HG03196 (cell line): ENCODE results near the gene OLA1.

Source experiments
- ATAC-seq: cut with Tn5 transposase; IDR thresholded peaks from one replicate; pipeline ENCODE4 v1.9.1; 2021; ENCODE audit not compliant: unreplicated experiment

OLA1 gene

DNA sequence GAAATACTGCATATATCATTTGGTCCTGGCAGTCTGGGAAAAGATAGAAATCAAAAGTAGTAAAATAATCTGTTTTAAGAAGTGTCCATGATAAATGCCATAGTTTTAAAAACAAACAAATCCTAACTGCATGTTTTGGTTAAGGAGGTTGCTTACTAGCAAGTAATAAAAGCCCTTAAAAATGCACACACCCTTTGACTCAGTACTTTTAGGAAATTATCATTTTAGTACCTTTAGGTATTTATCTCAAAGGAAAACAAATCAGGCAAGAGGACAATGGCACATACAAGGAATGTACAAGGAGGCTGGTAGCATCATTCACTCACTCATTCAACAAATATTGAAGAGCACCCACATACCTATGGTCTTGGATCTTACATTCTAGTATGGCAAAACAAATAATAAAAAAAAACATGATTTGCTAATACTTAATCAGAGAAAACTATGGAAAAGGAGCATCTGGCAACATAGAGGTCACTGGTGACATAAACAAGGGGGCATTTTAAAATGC is 67.6 kb downstream of the OLA1 start:
- no peak for ATAC-seq

DNA sequence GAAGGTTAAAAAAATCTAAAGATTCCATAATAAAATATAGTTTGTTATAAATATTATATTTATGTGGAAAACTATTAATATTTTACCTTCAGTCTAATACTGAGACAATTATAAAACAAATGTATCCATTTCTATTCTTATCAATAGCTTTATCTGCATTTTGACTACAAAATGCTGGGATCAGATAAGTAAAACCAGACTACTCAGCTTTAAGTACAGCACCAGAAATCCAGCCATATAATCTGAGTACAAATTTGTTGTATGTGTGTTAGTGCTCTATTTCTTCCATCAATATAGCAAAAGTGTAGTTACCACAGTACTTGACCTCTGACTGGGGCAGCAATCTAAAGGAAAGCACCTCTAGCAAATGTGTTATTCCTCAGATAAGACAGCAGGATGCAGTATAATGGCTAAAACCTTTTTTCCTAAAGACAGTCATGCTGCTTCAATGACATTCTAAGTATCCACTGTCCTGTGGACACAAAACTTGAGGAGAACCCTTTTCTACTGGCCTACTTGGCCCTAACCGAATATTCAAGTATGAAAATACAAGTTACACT is 68.1 kb downstream of the OLA1 start:
- no peak for ATAC-seq

DNA sequence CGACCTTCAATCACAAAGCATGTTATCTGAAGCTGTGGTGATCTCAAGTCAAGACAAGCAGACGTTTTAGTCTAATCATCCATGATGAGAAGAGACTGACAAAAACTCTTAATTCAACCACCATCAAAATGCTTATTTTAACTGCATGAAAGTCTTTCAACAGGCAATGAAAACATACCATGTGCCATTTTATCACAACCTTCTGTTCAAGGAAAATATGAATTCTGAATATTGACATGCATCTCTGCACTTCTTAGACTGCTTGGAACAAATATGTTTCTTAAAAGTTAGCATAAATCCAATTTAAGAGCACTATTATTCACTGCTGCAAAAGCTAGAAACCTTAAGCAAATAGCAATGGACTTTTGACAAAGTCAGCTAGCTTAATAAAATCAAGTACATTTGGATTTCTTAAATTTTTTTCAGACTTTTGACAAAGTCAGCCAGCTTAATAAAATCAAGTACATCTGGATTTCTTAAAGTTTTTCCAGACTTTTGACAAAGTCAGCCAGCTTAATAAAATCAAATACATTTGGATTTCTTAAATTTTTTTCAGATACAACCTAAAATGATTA is 70.9 kb downstream of the OLA1 start:
- no peak for ATAC-seq

DNA sequence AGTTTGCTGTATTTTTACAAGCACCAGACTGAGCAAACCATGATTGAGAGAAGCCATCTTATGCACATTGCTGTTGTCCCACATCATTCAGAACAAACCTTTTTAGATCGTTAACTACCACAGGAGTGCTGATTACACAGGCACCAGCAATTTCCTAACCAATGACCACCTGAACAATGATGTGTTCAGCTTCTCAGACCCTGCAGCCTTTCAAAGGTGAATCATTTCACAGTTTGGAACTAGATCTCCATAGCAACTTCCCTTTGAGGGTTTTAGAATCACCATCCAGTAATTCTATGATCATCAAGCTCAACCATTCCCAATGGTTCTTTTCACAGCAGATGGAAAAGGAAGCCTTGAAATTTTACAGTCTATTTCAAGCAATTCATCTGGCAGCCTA is 71.4 kb downstream of the OLA1 start:
- ATAC-seq: no peak

DNA sequence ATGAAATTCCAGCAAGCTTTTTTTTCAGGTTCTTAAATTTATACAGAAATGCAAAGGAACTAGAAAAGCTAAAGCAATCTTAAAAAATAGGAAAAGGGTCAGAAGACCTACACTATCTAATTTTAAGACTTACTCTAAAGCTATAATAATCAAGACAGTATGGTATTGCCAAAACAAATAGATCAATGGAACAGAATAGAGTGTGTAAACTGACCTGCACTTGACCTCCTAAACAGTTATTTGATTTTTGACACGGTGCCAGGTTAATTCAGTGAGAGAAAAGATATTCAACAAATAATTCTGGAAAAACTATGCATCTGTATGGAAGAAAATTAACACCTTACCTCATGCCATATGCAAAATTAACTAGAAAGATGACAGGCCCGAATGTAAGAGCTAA is 73.6 kb downstream of the OLA1 start:
- no peak for ATAC-seq

DNA sequence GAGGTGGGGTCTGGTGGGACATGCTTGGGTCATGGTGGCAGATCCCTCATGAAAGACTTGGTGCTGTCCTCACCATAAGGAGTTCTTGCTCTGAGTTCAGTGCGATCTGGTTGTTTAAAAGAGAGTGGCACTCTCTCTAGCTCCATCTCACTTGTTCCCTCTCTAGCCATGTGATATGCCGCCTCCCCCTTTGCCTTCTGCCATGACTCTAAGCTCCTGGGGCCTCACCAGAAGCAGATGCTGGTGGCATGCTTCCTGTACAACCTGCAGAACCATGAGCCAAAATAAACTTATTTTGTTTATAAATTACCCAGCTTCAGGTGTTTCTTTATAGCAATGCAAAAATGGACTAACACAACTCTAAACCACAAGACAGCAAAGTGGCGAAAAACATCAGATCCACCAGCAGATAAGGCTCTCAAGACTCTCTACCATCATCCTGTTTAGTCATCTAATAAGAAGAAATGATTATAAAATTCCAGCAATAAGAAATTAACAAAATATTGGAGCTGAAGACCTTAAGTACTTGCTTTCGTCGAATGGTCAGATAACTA is 75.5 kb downstream of the OLA1 start:
- ATAC-seq: no peak

DNA sequence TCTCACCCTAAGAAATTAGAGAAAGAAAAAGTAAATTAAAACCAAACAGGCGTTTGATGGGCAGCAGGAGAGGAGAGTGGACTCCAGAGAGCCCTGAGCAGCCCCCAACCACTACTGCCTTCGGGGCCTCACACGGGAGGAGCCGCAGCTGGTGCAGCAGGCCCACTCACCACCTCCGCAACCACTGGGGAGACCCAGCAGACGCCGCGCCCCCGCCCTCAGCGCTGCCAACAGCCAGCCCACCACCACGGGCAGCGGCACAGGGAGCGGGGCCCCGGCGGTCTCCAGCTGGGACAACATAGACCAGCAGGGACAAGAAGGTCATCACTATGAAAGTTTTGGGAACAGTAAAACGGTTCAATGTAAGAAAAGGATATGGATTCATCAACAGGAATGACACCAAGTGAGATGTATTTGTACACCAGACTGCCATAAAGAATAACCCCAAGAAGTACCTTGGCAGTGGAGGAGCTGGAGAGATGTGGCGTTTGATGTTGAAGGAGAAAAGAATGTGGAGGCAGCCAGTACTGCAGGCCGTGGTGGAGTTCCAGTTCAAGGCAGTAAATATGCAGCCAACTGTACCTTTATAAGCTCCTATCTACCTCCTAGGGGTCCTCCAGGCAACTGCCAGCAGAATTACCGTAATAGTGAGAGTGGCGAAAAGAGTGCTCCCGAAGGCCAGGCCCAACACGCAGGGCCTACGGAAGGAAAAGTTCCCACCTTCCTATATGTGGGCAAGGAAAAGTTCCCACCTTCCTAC is 76.5 kb downstream of the OLA1 start:
- ATAC-seq: no peak

DNA sequence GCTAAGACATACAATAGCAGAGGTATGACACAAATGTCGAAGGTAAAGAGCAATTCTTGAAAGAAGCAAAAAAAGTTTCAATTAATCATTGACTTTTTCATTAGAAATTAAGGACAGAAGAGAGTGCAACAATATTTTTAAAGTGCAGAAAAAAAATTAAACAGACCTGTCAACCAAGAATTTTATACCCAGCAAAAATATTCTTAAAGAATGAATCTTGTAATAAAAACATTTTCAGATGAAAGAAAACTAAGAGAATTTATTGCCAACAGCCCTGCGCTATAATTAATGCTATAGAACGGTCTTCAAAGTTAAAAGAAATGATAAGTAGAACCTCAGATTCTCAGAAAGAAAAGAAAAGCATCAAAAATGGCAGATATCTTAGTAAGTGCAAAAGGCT is 79.0 kb downstream of the OLA1 start:
- ATAC-seq: no peak

DNA sequence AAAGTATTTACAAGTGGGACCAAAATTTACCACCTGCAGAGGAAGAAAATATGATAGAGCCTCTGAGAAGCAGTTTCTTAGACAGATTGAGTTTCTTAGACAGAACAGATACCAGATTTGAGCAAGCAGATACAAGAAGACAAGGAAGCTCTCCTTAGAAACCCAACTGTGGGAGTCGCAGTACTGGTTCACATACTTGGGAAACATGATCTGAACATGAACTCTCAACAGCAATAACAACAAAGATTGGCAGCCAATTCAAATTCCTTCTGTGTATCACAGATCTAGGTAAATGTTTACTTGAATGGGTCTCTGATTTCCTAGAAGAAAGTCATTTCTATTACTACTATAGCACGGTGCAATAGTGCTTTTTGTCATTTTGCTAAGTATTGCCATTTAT is 82.1 kb downstream of the OLA1 start:
- no peak for ATAC-seq

DNA sequence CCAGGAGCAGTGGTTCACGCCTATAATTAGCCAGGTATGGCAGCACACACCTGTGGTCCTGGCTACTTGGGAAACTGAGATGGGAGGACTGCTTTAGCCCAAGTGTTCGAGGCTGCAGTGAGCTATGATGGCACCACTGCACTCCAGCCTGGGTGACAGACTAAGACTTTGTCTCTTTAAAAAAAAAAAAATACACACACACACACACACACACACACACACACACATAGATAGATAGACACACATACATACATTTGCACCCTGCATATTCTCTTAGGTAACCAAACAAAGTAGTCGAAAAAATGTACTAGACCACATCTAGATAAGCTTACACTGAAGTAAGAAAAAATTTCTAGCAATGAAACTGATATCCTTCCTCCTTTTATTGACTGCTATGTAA is 86.8 kb downstream of the OLA1 start:
- no peak for ATAC-seq

DNA sequence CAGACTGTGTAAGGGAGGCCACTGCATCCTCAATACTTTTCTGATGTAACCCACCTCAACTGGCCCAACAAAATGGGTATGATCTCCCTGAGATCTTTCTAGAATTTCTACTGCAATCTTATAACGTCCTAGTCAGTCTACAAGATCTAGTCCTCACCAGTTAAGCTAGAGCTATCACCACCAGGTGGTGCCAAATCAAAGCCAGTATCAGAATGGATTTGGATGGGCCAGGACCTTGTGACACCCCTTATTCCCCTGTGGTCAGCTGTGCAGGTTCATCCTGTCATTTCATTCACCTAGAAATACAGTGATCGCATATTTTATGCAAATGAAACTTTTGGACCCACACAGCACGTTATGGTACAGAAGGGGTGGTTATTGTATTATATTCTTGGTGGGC is 90.3 kb downstream of the OLA1 start:
- no peak for ATAC-seq

DNA sequence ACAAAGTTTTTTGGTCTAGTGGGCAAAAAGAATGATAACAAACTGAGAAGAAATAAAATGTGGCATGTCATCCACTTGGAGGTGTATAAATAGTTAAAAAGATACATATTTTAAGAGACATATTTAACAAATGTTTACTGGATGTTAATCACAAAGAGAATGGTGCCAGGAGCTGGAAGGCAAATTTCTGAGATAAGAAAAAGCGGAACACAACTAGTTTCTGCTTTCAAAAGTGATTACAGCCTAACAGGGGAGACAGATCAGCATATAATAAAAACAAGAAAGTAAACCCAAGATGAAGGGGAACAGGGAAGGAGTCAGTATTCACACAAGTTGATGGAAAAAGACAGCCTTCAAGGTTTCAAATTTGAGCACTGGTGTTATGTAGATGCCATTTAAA is 91.3 kb downstream of the OLA1 start:
- ATAC-seq: no peak

DNA sequence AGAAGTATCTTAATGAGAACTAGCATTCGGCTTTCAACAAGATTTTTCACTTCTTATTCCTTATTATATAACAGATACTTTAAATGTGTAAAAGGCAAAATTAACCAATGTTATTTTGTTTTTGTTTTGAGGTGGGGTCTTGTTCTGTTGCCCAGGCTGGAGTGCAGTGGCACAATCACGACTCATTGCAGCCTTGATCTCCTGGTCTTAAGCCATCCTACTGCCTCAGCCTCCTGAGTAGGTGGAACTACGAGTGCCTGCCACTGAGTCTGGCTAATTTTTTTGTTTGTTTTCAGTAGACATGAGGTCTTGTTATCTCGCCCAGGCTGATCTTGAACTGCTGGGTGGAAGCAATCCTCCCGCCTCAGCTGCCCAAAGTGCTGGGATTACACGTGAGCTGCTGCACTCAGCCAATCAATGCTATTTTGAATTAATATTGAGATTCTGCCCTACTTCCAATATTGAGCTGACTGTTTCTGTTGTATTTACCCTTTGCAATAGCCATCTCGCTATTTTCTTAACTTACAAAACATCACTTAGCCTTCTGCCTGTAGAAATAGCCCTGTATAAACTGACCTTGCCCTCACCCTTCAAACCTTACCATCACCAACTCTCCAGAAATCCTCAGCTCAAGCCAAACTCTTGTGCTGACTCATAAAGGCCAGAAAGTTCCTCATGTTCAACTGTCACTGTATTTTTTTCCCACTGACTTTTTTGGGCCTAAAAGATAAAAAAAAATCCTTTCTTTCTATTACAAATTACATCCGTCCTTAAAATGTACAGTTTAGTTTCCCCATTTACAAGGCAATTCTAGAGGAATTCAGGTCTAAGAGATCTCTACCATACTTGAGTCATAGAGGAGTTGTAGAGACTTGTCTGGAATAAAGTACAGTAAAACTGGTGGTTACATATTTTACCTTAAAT is 94.3 kb downstream of the OLA1 start:
- no peak for ATAC-seq

DNA sequence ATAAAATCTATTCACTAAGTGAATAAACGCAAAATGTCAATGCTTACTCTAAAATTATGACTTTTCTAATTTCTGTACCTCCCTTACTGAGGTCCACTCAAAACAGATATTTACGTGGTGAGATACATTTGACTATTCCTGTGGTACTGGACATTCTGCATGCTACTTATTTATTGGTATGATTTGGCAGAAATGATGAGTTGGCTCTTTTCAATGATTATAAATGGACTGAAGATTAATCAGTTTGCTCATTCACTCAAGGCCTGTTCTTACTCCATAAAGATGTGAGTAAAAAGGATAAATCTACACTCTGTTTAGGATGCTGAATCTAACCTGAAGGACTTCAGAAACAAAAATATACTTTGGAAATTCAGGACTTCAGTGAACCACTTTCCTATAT is 98.8 kb downstream of the OLA1 start:
- no peak for ATAC-seq

DNA sequence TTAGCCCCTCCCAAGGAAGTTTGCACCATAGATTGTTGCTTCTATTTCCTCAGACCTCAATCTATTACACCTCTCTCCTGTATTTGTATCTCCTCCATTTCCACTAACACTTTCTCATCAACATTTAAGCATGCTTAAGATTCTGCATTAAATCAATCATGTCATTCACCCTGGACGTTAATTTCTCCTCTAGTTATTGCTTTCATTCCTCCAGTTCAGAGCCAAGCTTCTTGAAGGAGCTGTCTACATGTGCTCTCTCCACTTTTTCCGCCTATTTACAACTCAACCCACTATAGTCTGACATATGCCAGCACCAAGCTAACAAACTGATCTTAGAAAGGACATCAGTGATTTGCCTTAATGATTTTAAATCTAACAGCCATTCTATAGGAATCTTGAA is 99.5 kb downstream of the OLA1 start:
- ATAC-seq: no peak

DNA sequence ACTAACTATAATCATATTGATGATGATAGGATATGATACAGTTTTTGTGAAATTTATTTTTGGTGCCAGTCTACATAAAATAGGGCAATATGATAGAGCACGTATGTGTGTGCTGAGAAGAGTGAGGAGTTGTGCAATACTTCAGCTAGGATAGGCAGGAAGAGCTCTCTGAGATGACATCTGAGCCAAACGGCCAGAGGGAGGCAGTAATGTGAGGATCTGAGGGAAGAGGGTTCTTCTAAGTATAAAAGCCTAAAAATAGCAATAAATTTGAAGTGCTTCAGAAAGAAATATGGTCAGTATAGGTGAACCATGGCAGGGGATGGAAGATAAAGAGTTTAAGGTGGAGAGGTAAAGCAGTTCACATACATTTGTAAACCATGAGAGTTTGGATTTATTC is 102.5 kb downstream of the OLA1 start:
- ATAC-seq: no peak

DNA sequence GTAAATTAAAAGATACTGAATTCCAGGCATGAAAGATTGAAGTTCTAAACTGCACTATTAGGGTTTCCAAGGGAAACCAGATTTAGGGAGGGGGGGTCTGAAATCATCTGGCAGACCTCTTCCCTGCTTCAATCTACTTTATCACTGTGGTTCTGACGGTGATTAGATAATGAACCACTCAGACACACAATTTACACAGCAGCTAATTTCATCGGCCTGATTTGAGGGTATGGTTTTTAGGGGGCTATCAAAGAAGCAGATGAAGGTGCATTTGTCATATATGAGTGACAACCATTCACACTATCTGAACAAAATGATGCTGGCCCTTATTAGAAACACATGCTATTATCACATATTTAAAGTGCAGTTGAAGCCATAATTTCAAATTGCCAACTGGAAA is 106.0 kb downstream of the OLA1 start:
- ATAC-seq: no peak

DNA sequence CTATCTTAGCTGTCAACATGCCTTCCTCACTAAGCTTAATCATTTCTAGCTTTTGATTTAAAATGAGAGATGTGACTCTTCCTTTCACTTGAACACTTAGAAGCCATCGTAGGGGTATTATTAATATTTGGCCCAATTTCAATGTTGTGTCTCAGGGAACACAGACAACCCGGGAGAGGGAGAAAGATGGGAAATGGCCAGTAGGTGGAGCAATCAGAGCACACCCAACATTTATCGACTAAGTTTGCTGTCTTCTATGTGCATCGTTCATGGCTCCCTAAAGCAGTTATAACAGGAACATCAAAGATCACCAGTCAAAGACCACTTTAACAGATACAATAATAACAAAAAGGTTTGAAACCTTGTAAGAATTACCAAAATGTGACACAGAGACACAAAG is 110.2 kb downstream of the OLA1 start:
- ATAC-seq: no peak

DNA sequence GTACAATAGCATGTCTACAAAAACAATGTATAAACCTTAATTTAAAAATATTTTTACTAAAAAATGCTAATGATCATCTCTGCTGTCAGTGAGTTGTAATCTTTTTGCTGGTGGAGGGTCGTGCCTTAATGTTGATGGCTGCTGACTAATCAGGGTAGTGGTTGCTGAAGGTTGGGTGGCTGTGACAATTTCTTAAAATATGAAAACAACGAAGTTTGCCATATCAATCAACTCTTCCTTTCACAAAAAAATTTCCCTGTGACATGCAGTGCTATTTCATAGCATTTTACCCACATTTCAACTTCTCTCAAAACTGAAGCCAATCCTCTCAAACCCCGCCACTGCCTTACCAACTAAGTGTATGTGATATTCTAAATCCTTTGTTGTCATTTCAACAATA is 112.4 kb downstream of the OLA1 start:
- no peak for ATAC-seq

DNA sequence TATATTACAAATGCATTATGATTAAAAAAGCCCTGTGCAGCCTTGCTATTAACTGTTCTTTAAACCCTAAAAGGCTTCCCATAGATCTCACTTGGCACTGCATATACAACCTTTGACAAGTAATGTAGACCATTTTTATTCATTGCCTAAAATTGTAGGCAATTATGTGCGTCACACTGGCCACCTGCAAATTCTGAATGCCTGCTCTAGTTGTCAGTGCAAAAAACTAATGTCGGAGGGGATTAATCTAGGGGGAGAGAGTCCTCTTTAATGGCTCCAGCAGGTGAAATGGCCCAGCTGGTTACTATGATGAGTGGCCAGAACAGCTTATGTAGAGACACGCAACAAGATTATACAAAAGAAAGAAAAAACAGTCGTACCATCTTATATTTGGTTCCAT is 123.2 kb downstream of the OLA1 start:
- no peak for ATAC-seq

DNA sequence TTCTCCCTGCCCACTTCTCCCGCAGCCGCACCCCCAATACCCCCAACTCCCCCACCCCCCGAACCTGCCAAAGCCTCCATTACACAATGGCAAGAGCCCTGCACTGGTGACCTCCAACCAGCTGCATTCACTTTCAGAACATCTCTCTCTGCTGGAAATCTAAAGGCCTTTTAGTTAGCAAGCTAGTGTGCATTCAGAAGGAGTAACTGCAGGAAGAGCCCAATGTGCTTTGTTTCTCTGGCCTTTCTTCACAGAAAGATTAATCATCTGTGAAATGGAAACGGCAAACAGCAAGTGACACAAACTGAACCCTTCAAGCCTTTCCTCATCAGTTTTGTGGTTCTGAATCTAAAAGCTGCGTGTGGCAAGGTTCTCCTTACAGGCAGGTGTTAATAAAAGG is 124.2 kb downstream of the OLA1 start:
- no peak for ATAC-seq
